Panc1 (cell line): ENCODE measurements around the gene OR1L1. TPM values are rescaled to one million over a fixed set of nuclear protein-coding genes. Genes with fewer than 3 reads are reported as not detected.

ENCODE experiments used
- ATAC-seq: fragments of 200-7000 bp; cut with Tn5 transposase; 2 replicates; pipeline ENCODE4 v1.9.1; 2020; ENCODE audit warnings: mild to moderate bottlenecking, moderate library complexity
- Bru-seq: library from RNA; stranded (reverse); fragments of 400-500 nt; gene quantifications from one replicate; lab custom pipeline; 2021; lab: Mats Ljungman, UMichigan
- BruChase-seq, 2 experiments: library from RNA; stranded (reverse); fragments of 400-500 nt; gene quantifications; one replicate each; lab custom pipeline; 2021; lab: Mats Ljungman, UMichigan
- BruUV-seq: library from RNA; stranded (reverse); fragments of 400-500 nt; replicated peaks from 2 replicates; lab custom pipeline; 2021; lab: Mats Ljungman, UMichigan
- CTCF ChIA-PET: fragments of 300-600 bp; sonication (Branson Sonifier 250); formaldehyde crosslinking; loops from one replicate; lab custom pipeline; 2022; ENCODE audit warnings: antibody characterized with exemption; lab: Charles Lee
- POLR2A ChIA-PET: fragments of 300-600 bp; sonication (Branson Sonifier 250); formaldehyde crosslinking; loops from one replicate; lab custom pipeline; 2022; ENCODE audit warnings: antibody characterized with exemption; lab: Charles Lee
- DNase-seq: peaks from one replicate; pipeline ENCODE4 v3.0.0-alpha.2; 2010; ENCODE audit warnings: low read depth, low spot score
- H3K27ac ChIP-seq: 2 replicates; pipeline ENCODE4 v1.5.1; 2011; ENCODE audit warnings: mild to moderate bottlenecking, low read length, inconsistent platforms
- H3K27me3 ChIP-seq: fragments of 200-500 bp; sonication (Bioruptor generic); 2 replicates; pipeline ENCODE4 v1.6.0; 2014; ENCODE audit warnings: low read length, inconsistent platforms; ENCODE audit not compliant: control insufficient read depth, insufficient read depth
- H3K36me3 ChIP-seq: fragments of 200-500 bp; sonication (Bioruptor generic); 2 replicates; pipeline ENCODE4 v1.5.1; 2014; ENCODE audit warnings: inconsistent platforms, mild to moderate bottlenecking, low read length, moderate library complexity; ENCODE audit not compliant: control insufficient read depth, insufficient read depth
- H3K4me1 ChIP-seq: 2 replicates; pipeline ENCODE4 v1.5.1; 2011; ENCODE audit warnings: inconsistent platforms, mild to moderate bottlenecking, low read length, moderate library complexity; ENCODE audit not compliant: control insufficient read depth, insufficient read depth
- H3K4me3 ChIP-seq, 2 experiments: 2 replicates each; pipeline ENCODE4 v1.5.1; 2011 to 2012; ENCODE audit warnings: low read depth in 2 of 2, low read length in 2 of 2, mild to moderate bottlenecking in 2 of 2, inconsistent platforms in 1 of 2, moderate library complexity in 1 of 2
- H3K9me3 ChIP-seq: fragments of 200-500 bp; sonication (Bioruptor generic); 2 replicates; pipeline ENCODE4 v1.5.1; 2014; ENCODE audit warnings: low read depth, mild to moderate bottlenecking, inconsistent platforms, low read length, moderate library complexity; ENCODE audit not compliant: control insufficient read depth, insufficient read depth
- POLR2AphosphoS5 ChIP-seq: IDR thresholded peaks from 2 replicates; pipeline ENCODE4 v1.6.1; 2012; ENCODE audit warnings: mild to moderate bottlenecking, low read depth, low read length, moderate library complexity
- SIN3A ChIP-seq: IDR thresholded peaks from 2 replicates; pipeline ENCODE4 v1.6.1; 2012; ENCODE audit warnings: low read depth, mild to moderate bottlenecking, low read length, moderate library complexity, borderline replicate concordance; ENCODE audit not compliant: insufficient read depth
- TCF7L2 ChIP-seq: IDR thresholded peaks from 2 replicates; pipeline ENCODE4 v1.6.1; 2011; ENCODE audit warnings: mild to moderate bottlenecking, low read depth, low read length, inconsistent platforms
- in situ Hi-C: cut with HindIII; loops from 2 replicates; pipeline ENCODE4 v1.10.0; 2016; ENCODE audit warnings: low sequenced_read_pairs, low pct_unique_long_range_greater_than_20kb
- intact Hi-C: fragments of 100-400 bp; cut with micrococcal nuclease; formaldehyde crosslinking; loops from one replicate; pipeline ENCODE4 v1.10.0; 2022; ENCODE audit not compliant: unreplicated experiment
- long read RNA-seq: library from polyadenylated mRNA; unstranded; transcript quantifications from one replicate; pipeline ENCODE4 v2.0.0, GENCODE V29; 2021; ENCODE audit not compliant: unreplicated experiment
- polyA plus RNA-seq: library from polyadenylated mRNA; unstranded; fragments of >200 nt; gene quantifications from one replicate; pipeline ENCODE4 v1.2.1, GENCODE V29; 2012; ENCODE audit warnings: missing spikeins; ENCODE audit not compliant: insufficient read length
- total RNA-seq: library from RNA; stranded (reverse); gene quantifications from one replicate; pipeline ENCODE4 v1.2.1, GENCODE V29; 2021; ENCODE audit not compliant: unreplicated experiment
- TF ChIP-seq, protein P1 (sequence below): fragments of 450-650 bp; IDR thresholded peaks from 2 replicates; pipeline ENCODE4 v1.5.1; 2017; ENCODE audit warnings: mild to moderate bottlenecking
- TF ChIP-seq, protein P2 (sequence below), 2 experiments: IDR thresholded peaks; 2 replicates each; pipeline ENCODE4 v1.6.1; 2011 to 2012; ENCODE audit warnings: low read depth in 2 of 2, control low read depth in 1 of 2, low read length in 1 of 2, mild to moderate bottlenecking in 1 of 2, moderate library complexity in 1 of 2; ENCODE audit not compliant: insufficient read depth in 1 of 2

OR1L1 gene, protein sequence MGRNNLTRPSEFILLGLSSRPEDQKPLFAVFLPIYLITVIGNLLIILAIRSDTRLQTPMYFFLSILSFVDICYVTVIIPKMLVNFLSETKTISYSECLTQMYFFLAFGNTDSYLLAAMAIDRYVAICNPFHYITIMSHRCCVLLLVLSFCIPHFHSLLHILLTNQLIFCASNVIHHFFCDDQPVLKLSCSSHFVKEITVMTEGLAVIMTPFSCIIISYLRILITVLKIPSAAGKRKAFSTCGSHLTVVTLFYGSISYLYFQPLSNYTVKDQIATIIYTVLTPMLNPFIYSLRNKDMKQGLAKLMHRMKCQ
- not detected for total RNA-seq
- not detected for polyA plus RNA-seq
- Bru-seq, nascent RNA: not detected
- BruChase-seq, experiment 1, labeled RNA remaining after a 2-hour chase: not detected
- BruChase-seq, experiment 2, labeled RNA remaining after a 6-hour chase: not detected
- long read RNA-seq: 0 reads

DNA sequence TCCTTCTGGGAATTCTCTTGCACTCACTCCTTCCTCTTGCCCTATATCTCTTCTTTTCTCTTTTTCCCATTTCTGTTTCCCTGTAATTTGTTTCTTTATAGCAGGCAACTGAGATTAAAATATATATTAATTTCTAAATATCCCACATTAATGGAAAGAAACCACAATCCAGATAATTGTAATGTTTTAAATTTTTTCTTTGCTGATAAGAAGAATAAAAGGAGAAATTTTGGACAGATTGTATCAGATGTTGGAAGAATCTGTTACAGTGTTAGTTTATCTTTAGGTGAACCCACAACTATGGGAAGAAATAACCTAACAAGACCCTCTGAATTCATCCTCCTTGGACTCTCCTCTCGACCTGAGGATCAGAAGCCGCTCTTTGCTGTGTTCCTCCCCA is at the start of gene OR1L1:
Gene OR1L1, plus strand, starts transcription at position 301 of the 400 bp plus-strand sequence. Its CDS starts 0 bp downstream, at position 301.
- H3K4me1 ChIP-seq: no peaks in the 10 kb centered on the region
- TF ChIP-seq SIN3A (no peak), TCF7L2 (no peak), POLR2AphosphoS5 (no peak)
- TF ChIP-seq, protein P1, sequence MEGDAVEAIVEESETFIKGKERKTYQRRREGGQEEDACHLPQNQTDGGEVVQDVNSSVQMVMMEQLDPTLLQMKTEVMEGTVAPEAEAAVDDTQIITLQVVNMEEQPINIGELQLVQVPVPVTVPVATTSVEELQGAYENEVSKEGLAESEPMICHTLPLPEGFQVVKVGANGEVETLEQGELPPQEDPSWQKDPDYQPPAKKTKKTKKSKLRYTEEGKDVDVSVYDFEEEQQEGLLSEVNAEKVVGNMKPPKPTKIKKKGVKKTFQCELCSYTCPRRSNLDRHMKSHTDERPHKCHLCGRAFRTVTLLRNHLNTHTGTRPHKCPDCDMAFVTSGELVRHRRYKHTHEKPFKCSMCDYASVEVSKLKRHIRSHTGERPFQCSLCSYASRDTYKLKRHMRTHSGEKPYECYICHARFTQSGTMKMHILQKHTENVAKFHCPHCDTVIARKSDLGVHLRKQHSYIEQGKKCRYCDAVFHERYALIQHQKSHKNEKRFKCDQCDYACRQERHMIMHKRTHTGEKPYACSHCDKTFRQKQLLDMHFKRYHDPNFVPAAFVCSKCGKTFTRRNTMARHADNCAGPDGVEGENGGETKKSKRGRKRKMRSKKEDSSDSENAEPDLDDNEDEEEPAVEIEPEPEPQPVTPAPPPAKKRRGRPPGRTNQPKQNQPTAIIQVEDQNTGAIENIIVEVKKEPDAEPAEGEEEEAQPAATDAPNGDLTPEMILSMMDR: no peak
- TF ChIP-seq, protein P2, sequence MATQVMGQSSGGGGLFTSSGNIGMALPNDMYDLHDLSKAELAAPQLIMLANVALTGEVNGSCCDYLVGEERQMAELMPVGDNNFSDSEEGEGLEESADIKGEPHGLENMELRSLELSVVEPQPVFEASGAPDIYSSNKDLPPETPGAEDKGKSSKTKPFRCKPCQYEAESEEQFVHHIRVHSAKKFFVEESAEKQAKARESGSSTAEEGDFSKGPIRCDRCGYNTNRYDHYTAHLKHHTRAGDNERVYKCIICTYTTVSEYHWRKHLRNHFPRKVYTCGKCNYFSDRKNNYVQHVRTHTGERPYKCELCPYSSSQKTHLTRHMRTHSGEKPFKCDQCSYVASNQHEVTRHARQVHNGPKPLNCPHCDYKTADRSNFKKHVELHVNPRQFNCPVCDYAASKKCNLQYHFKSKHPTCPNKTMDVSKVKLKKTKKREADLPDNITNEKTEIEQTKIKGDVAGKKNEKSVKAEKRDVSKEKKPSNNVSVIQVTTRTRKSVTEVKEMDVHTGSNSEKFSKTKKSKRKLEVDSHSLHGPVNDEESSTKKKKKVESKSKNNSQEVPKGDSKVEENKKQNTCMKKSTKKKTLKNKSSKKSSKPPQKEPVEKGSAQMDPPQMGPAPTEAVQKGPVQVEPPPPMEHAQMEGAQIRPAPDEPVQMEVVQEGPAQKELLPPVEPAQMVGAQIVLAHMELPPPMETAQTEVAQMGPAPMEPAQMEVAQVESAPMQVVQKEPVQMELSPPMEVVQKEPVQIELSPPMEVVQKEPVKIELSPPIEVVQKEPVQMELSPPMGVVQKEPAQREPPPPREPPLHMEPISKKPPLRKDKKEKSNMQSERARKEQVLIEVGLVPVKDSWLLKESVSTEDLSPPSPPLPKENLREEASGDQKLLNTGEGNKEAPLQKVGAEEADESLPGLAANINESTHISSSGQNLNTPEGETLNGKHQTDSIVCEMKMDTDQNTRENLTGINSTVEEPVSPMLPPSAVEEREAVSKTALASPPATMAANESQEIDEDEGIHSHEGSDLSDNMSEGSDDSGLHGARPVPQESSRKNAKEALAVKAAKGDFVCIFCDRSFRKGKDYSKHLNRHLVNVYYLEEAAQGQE (IDR thresholded peaks at IDR 0.05; ENCODE audit: insufficient read depth in 1 of 2, low read depth in 2 of 2, low read length in 1 of 2): no peak
- no TSS peak for BruUV-seq
- H3K9me3 ChIP-seq: no peaks in the 10 kb centered on the region
- POLR2A ChIA-PET: no interaction called here
- in situ Hi-C loops (no loop called here), intact Hi-C loops (no loop called here)
- no peak within 1 kb of the TSS for H3K4me3 ChIP-seq
- no peak for DNase-seq
- no peaks in the 10 kb centered on the region for H3K36me3 ChIP-seq
- no peak within 1 kb of the TSS for H3K27ac ChIP-seq
- CTCF ChIA-PET: no interaction called here
- 0 out of 2 replicates have a peak, but pooled peaks cover 4% of the 10 kb centered on the region for H3K27me3 ChIP-seq
- ATAC-seq: no peak

DNA sequence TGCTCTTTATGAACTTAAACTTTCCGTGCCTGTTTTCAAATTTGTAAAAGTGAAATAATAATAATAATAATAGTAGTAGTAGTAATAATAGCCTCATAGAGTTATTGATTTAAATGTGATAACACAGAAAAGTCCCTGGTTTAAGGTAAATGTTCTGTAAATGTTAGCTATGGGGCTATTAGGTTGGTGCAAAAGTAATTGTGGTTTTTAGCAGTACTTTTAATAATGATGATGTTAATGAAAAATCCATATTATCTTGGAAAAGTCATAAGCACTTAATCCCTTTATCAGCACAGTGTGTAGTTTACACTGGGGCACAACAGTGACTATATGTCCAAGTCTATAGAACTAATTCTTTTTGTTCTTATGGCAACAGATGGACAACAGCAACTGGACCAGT is 47.2 kb upstream of the OR1L1 start, which contains the start of gene OR1Q1:
Gene OR1Q1, plus strand, starts transcription at position 377 of the 400 bp plus-strand sequence. Its CDS starts 0 bp downstream, at position 377.
- CTCF ChIA-PET: no interaction called here

More for the DNA sequence above, 47.2 kb upstream of the OR1L1 start, which contains the start of gene OR1Q1:
- no peak for DNase-seq
- Histone ChIP-seq H3K9me3 (no peaks in the 10 kb centered on the region), H3K27me3 (no peaks in the 10 kb centered on the region), H3K4me3 (no peak within 1 kb of the TSS), H3K36me3 (no peaks in the 10 kb centered on the region), H3K4me1 (no peaks in the 10 kb centered on the region), H3K27ac (no peak within 1 kb of the TSS)
- intact Hi-C loops: no loop called here
- TF ChIP-seq POLR2AphosphoS5: no peak
- TF ChIP-seq SIN3A: no peak
- TF ChIP-seq, protein P2 (IDR thresholded peaks at IDR 0.05; ENCODE audit: insufficient read depth in 1 of 2, low read depth in 2 of 2, low read length in 1 of 2): no peak
- TF ChIP-seq, protein P1: no peak
- no peak for TF ChIP-seq TCF7L2
- in situ Hi-C loops: no loop called here
- POLR2A ChIA-PET: no interaction called here
- BruUV-seq: no TSS peak
- ATAC-seq: no peak
